ENCODE measurements around the gene TFB1M. TPM values are rescaled to one million over a fixed set of nuclear protein-coding genes. Genes with fewer than 3 reads are reported as not detected.

TFB1M gene
- total and polyA plus RNA-seq, 9 of the 15 experiments (the other 6 are each of a cell fraction or from before 2014, with no cell fraction given): 34.6 to 145 (median 40.4) TPM

DNA sequence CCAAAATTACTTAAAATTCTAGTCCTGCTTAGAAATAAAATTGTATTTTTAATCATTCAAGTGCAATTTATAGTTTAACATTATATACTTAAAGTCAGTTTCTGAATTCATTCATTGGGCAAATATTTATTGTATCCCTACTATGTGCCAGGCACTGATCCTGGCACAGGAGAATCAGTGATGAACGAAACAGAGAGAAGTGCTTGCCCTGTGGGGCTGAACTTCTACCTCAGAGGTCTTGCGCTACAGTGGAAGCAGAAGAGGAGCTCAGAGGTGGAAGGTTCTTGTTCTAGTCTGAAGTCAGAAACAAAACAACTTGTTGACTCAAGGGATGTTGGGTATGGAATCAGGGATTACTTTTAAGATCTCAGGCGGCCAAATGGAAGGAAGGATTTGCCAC, 44.5 kb downstream of the TFB1M start:
- no peak for FAIRE-seq
- Histone ChIP-seq H2AFZ (ENCODE audit: low read depth, low read length) (no peak overlapping the region), H3K9me3 (replicated peaks; ENCODE audit: control insufficient read depth, insufficient read depth, low read depth, low read length) (no peaks in the 10 kb centered on the region), H3K4me3 (no peak overlapping the region), H3K9ac (ENCODE audit: insufficient read depth in 1 of 2, low read depth in 2 of 2, low read length in 2 of 2) (no peak overlapping the region), H3K36me3 (ENCODE audit: control insufficient read depth, insufficient read depth, low read length) (peaks cover 65% of the 10 kb centered on the region), H3K4me1 (replicated peaks in 1 of 2; ENCODE audit: control insufficient read depth in 2 of 2, insufficient read depth in 2 of 2, low read length in 2 of 2) (peaks cover 3 to 7% of the 10 kb centered on the region in 2 experiments; a peak in 2 of 5 replicates), H3K9me1 (ENCODE audit: control insufficient read depth, insufficient read depth, low read length) (no peaks in the 10 kb centered on the region), H3K27me3 (ENCODE audit: control insufficient read depth in 2 of 2, insufficient read depth in 2 of 2, low read length in 2 of 2) (no peaks in the 10 kb centered on the region), H3K79me2 (ENCODE audit: control insufficient read depth, insufficient read depth, low read length) (no peaks in the 10 kb centered on the region; the same call in 2 of the 3 replicates), H3K27ac (ENCODE audit: extremely low read depth, low read depth, low read length) (no peak overlapping the region), H3K4me2 (ENCODE audit: insufficient read depth, low read length) (no peak overlapping the region), H4K20me1 (replicated peaks; ENCODE audit: control insufficient read depth, insufficient read depth, low read length) (no peaks in the 10 kb centered on the region)
- in situ Hi-C loops (cut with MboI): no loop called here
- POLR2A ChIA-PET: interaction anchor here (0.8 to 1.3 kb wide), 4 partner anchors 8 to 30 kb away, joined by 3 to 5 read pairs (median 4); no protein-coding TSS in a partner anchor
- DNase-seq (ENCODE audit: extremely low read depth in 1 of 4, low spot score in 3 of 4): no peak
- WGBS (ENCODE audit: insufficient coverage, low coverage, missing lambda C conversion rate): 95% methylated on average over 3 of the region's 3 CpGs
- ATAC-seq: no peak
- intact Hi-C loops (cut with micrococcal nuclease): no loop called here
- CTCF ChIA-PET (ENCODE audit: low intra/inter-chr PET ratio): no interaction called here
- TF ChIP-seq, protein P1, sequence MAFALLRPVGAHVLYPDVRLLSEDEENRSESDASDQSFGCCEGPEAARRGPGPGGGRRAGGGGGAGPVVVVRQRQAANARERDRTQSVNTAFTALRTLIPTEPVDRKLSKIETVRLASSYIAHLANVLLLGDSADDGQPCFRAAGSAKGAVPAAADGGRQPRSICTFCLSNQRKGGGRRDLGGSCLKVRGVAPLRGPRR (CRISPR knock-in tag; IDR thresholded peaks at IDR 0.05): no peak
- no peak for TF ChIP-seq PTTG1 (tag; IDR thresholded peaks at IDR 0.05; ENCODE audit: low read depth)
- TF ChIP-seq SOX6 (IDR thresholded peaks at IDR 0.05): no peak
- TF ChIP-seq ZKSCAN1 (IDR thresholded peaks at IDR 0.05; ENCODE audit: low read depth, low read length): peak; percentile 48; the same call in 1 of the 2 replicates
- no peak for TF ChIP-seq HDGF (IDR thresholded peaks at IDR 0.05)
- no peak for TF ChIP-seq TCF7L2 (IDR thresholded peaks at IDR 0.05; ENCODE audit: low read depth, low read length)
- TF ChIP-seq, protein P2, sequence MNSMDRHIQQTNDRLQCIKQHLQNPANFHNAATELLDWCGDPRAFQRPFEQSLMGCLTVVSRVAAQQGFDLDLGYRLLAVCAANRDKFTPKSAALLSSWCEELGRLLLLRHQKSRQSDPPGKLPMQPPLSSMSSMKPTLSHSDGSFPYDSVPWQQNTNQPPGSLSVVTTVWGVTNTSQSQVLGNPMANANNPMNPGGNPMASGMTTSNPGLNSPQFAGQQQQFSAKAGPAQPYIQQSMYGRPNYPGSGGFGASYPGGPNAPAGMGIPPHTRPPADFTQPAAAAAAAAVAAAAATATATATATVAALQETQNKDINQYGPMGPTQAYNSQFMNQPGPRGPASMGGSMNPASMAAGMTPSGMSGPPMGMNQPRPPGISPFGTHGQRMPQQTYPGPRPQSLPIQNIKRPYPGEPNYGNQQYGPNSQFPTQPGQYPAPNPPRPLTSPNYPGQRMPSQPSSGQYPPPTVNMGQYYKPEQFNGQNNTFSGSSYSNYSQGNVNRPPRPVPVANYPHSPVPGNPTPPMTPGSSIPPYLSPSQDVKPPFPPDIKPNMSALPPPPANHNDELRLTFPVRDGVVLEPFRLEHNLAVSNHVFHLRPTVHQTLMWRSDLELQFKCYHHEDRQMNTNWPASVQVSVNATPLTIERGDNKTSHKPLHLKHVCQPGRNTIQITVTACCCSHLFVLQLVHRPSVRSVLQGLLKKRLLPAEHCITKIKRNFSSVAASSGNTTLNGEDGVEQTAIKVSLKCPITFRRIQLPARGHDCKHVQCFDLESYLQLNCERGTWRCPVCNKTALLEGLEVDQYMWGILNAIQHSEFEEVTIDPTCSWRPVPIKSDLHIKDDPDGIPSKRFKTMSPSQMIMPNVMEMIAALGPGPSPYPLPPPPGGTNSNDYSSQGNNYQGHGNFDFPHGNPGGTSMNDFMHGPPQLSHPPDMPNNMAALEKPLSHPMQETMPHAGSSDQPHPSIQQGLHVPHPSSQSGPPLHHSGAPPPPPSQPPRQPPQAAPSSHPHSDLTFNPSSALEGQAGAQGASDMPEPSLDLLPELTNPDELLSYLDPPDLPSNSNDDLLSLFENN (IDR thresholded peaks at IDR 0.05; ENCODE audit: low read depth in 2 of 2, low read length in 2 of 2): no peak
- BruUV-seq (replicated peaks): no TSS peak
